Erythroblast (primary cell): Measurements from ENCODE around the gene IDH1.

ENCODE experiments used
- GATA1 ChIP-seq: IDR thresholded peaks from 2 replicates; pipeline ENCODE4 v1.6.1; 2011; ENCODE audit warnings: low read depth, mild to moderate bottlenecking, control low read depth, low read length, moderate library complexity
- POLR2A ChIP-seq: IDR thresholded peaks from 2 replicates; pipeline ENCODE4 v1.6.1; 2011; ENCODE audit warnings: mild to moderate bottlenecking, low read length

- TF ChIP-seq POLR2A (no peak), GATA1 (no peak)
Observed at GRCh38 chr2:208269091-208269490, 14.2 kb upstream of the IDH1 start.
